ENCODE data around the gene STRN4.
A peak's percentile ranks its signal among the peaks of the same experiment; 100 is the strongest.

The STRN4 gene

GRCh38 chr19:46721269-46722003, 24.8 kb downstream of the STRN4 start:
- Histone ChIP-seq H3K27ac (no peak overlapping the region), H3K4me3 (no peak overlapping the region), H3K27me3 (no peaks in the 10 kb centered on the region), H3K4me1 (peaks cover 0 to 17% (median 6%) of the 10 kb centered on the region in 4 donors), H3K36me3 (peaks cover 42 to 80% (median 68%) of the 10 kb centered on the region in 3 donors), H3K9me3 (no peaks in the 10 kb centered on the region)
- DNase-seq = no peak
- intact Hi-C loops (cut with DNase I; ENCODE audit: low total_unique reads) = no loop called here
- no peak for TF ChIP-seq CTCF (IDR thresholded peaks at IDR 0.05)

- H3K4me3 ChIP-seq = no peak overlapping the region
- H3K9me3 ChIP-seq = no peaks in the 10 kb centered on the region
- H3K36me3 ChIP-seq = peaks cover 40 to 73% (median 60%) of the 10 kb centered on the region in 3 donors
- peaks cover 0 to 23% (median 9%) of the 10 kb centered on the region in 4 donors for H3K4me1 ChIP-seq
- no peak overlapping the region for H3K27ac ChIP-seq
- no peak for TF ChIP-seq CTCF (IDR thresholded peaks at IDR 0.05)
- no peak for DNase-seq
- intact Hi-C loops (cut with DNase I; ENCODE audit: low total_unique reads) = no loop called here
- H3K27me3 ChIP-seq = no peaks in the 10 kb centered on the region
Observed at GRCh38 chr19:46720503-46721239, 25.6 kb downstream of the STRN4 start.

GRCh38 chr19:46719629-46720502, 26.4 kb downstream of the STRN4 start:
- no peak for TF ChIP-seq CTCF (IDR thresholded peaks at IDR 0.05)
- Histone ChIP-seq H3K9me3 (no peaks in the 10 kb centered on the region), H3K27me3 (no peaks in the 10 kb centered on the region), H3K4me1 (peaks cover 0 to 31% (median 17%) of the 10 kb centered on the region in 4 donors), H3K4me3 (no peak overlapping the region), H3K36me3 (peaks cover 32 to 65% (median 52%) of the 10 kb centered on the region in 3 donors), H3K27ac (no peak overlapping the region)
- DNase-seq = no peak
- intact Hi-C loops (cut with DNase I; ENCODE audit: low total_unique reads) = no loop called here

GRCh38 chr19:46718934-46719622, 27.2 kb downstream of the STRN4 start:
- no peak for DNase-seq
- Histone ChIP-seq H3K27me3 (no peaks in the 10 kb centered on the region), H3K4me1 (peaks cover 0 to 36% (median 21%) of the 10 kb centered on the region in 4 donors), H3K4me3 (no peak overlapping the region), H3K27ac (peak overlapping the region; percentile 87 to 95), H3K36me3 (peaks cover 24 to 57% (median 44%) of the 10 kb centered on the region in 3 donors), H3K9me3 (no peaks in the 10 kb centered on the region)
- TF ChIP-seq CTCF (IDR thresholded peaks at IDR 0.05) = no peak
- intact Hi-C loops (cut with DNase I; ENCODE audit: low total_unique reads) = no loop called here

Data from tibial artery (tissue), 4 donors.